Activated CD8-positive, alpha-beta memory T cell treated with anti-CD3 and anti-CD28 coated beads, Interleukin-2, amount 10 ng/mL, durations not matched to agents 7 days and 5 days (primary cell): Measurements from ENCODE around the gene DECR2. TPM values are rescaled to one million over a fixed set of nuclear protein-coding genes. Genes with fewer than 3 reads are reported as not detected.

ENCODE experiments used
- ATAC-seq: fragments of 150-1000 bp; cut with Tn5 transposase; one replicate; pipeline ENCODE4 v1.10.0; 2021; ENCODE audit warnings: moderate library complexity
- CTCF ChIA-PET: fragments of 350-600 bp; sonication (Branson Sonifier 250); formaldehyde crosslinking; loops from one replicate; lab custom pipeline; 2021; ENCODE audit warnings: antibody characterized with exemption; lab: Charles Lee
- DNase-seq: peaks from one replicate; pipeline ENCODE4 v3.0.0-alpha.2; 2020
- H3K27ac Mint-ChIP-seq: one replicate; pipeline ENCODE4 v1.8.0; 2021; ENCODE audit warnings: mild to moderate bottlenecking, mixed read lengths
- H3K27me3 Mint-ChIP-seq: one replicate; pipeline ENCODE4 v1.8.0; 2021; ENCODE audit warnings: mixed read lengths
- H3K36me3 Mint-ChIP-seq: one replicate; pipeline ENCODE4 v1.8.0; 2021; ENCODE audit warnings: mild to moderate bottlenecking, mixed read lengths
- H3K4me1 Mint-ChIP-seq: one replicate; pipeline ENCODE4 v1.8.0; 2021; ENCODE audit warnings: mixed read lengths
- H3K4me3 Mint-ChIP-seq: one replicate; pipeline ENCODE4 v1.8.0; 2021; ENCODE audit warnings: mild to moderate bottlenecking, moderate library complexity, mixed read lengths
- H3K9me3 Mint-ChIP-seq: one replicate; pipeline ENCODE4 v1.8.0; 2022; ENCODE audit warnings: low read depth, mixed read lengths
- total RNA-seq, 2 experiments: library from RNA; stranded (reverse); gene quantifications; one replicate each; pipeline ENCODE4 v1.2.3, GENCODE V29; 2021

DECR2 gene
- total RNA-seq, 2 experiments from 2014 or later = 5.9 to 6.3 TPM

DNA sequence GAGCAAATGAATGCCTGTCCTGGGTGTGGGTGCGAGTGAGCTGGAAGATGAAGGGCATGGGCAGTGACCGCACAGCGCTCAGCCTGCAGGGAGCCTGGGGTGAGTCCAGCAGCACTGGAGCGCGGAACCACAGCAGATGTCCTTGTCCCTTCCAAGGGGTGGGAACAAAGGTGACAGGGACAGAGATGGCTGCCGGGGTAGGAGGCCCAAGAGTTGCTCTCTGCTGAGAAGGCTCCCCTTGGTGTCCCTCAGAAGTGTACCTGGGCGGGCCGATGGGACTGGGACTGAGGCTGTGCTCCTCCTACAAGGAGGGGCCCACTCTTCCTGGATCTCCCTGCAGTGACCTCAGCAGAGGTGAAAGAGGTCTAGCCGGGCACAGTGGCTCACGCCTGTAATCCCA, 12.3 kb upstream of the DECR2 start:
- Mint-ChIP-seq H3K36me3 (peaks cover 6% of the 10 kb centered on the region), H3K27ac (no peak overlapping the region), H3K27me3 (no peaks in the 10 kb centered on the region), H3K4me1 (peaks cover 18% of the 10 kb centered on the region), H3K4me3 (no peak overlapping the region), H3K9me3 (peaks cover 2% of the 10 kb centered on the region)
- CTCF ChIA-PET = no interaction called here
- DNase-seq = no peak
- no peak for ATAC-seq

- ATAC-seq (peak; percentile 95), DNase-seq (peak; percentile 89)
- Mint-ChIP-seq H3K36me3 (peaks cover 6% of the 10 kb centered on the region), H3K9me3 (peaks cover 2% of the 10 kb centered on the region), H3K4me3 (no peak overlapping the region), H3K27ac (peak overlapping the region; percentile 68), H3K27me3 (peaks cover 10% of the 10 kb centered on the region), H3K4me1 (peaks cover 23% of the 10 kb centered on the region)
- CTCF ChIA-PET = interaction anchor here (0.7 to 2.2 kb wide), 4 partner anchors 10 to 1328 kb away, joined by 3 to 10 read pairs (median 4); partner anchors contain the start of genes DECR2 and RAB11FIP3
These were observed 9.8 kb upstream of the DECR2 start for GRCh38 chr16:391885-392335.

DNA sequence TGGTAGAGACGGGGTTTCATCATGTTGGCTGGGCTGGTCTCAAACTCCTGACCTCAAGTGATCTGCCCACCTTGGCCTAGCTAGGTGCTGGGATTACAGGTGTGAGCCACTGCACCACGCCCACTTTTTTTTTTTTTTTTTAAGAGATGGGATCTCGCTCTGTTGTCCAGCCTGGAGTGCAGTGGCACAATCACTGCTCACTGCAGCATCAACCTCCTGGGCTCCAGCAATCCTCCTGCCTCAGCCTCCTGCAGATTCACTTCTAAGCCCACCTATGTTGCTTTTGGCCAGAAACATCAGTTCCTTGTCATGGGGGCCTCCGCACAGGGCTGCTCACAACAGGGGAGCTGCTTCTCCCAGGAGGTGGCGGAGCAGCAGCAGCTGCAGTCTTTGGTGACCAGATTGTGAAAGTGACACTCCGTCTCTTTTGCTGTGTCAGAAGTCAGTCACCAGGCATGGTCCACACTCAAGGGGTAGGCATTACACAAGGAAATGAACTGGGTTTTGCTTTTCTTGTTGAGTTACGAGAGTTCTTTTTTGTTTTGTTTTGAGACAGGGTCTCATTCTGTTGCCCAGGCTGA, 9.1 kb upstream of the DECR2 start:
- Mint-ChIP-seq H3K9me3 (peaks cover 2% of the 10 kb centered on the region), H3K27ac (no peak overlapping the region), H3K4me3 (no peak overlapping the region), H3K36me3 (peaks cover 6% of the 10 kb centered on the region), H3K27me3 (peaks cover 10% of the 10 kb centered on the region), H3K4me1 (peaks cover 23% of the 10 kb centered on the region)
- no peak for ATAC-seq
- CTCF ChIA-PET = interaction anchor here (0.7 to 2.2 kb wide), 5 partner anchors 9 to 1327 kb away, joined by 3 to 10 read pairs (median 4); partner anchors contain the start of genes DECR2 and RAB11FIP3
- DNase-seq = no peak

GRCh38 chr16:396199-396598, 5.5 kb upstream of the DECR2 start:
- Mint-ChIP-seq H3K36me3 (peaks cover 4% of the 10 kb centered on the region), H3K4me3 (peak overlapping the region; percentile 16), H3K27ac (no peak overlapping the region), H3K9me3 (no peaks in the 10 kb centered on the region), H3K27me3 (peaks cover 17% of the 10 kb centered on the region), H3K4me1 (peaks cover 27% of the 10 kb centered on the region)
- DNase-seq (no peak), ATAC-seq (no peak)
- CTCF ChIA-PET = no interaction called here

DNA sequence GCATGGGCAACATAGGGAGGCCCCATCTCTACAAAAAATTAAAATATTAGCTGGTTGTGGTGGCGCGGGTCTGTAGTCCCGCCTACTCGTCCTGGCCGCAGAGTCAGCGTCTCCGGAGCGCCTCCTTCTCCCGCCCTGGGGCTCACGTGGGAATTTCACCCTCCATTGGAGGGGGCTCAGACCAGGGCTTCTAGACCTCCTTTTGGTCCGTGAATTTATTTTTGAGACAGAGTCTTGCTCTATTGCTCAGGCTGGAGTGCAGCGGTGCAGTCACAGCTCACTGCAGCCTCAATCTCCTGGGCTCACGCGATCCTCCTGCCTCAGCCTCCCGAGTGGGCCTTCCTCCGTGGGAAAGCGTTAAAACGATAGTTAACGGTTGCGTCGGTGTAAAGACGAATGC, 5.1 kb upstream of the DECR2 start:
- H3K36me3 Mint-ChIP-seq = peaks cover 4% of the 10 kb centered on the region
- H3K9me3 Mint-ChIP-seq = no peaks in the 10 kb centered on the region
- CTCF ChIA-PET = no interaction called here
- H3K27ac Mint-ChIP-seq = no peak overlapping the region
- H3K4me1 Mint-ChIP-seq = peaks cover 27% of the 10 kb centered on the region
- DNase-seq = no peak
- H3K27me3 Mint-ChIP-seq = peaks cover 17% of the 10 kb centered on the region
- H3K4me3 Mint-ChIP-seq = peak overlapping the region; percentile 71
- no peak for ATAC-seq

DNA sequence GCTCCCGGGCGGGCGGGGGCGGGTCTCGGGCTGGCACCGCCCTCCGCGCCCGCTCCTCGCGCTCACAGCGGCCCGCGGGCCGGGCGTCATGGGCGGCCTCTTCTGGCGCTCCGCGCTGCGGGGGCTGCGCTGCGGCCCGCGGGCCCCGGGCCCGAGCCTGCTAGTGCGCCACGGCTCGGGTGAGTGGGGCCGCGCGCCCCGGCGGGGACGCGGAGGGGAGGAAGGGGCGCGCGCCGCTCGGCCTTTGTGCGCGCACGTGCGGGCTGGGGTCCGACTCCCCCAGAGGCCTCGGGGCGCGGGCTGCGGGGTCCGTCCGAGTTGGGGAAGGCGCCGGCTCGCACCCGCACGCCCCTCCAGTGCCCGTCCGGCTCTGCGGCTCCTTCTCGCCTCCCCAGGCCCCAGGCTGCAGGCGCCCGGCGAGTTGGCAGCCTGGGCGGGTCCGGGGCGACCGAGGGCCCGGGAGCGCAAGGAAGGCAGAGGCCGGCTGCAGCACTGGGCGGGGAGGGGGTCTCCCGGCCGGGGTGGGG, 4.5 kb upstream of the DECR2 start, which contains the start of gene NME4:
Gene NME4, plus strand, starts transcription at position 65 of the 527 bp plus-strand sequence. Its CDS starts 24 bp downstream, at position 89.
- no peak for DNase-seq
- no peak for ATAC-seq
- CTCF ChIA-PET = no interaction called here
- Mint-ChIP-seq H3K4me3 (peak within 1 kb of the TSS; percentile 71), H3K27me3 (peaks cover 17% of the 10 kb centered on the region), H3K9me3 (no peaks in the 10 kb centered on the region), H3K36me3 (peaks cover under 1% of the 10 kb centered on the region), H3K4me1 (peaks cover 21% of the 10 kb centered on the region), H3K27ac (no peak within 1 kb of the TSS)

GRCh38 chr16:397736-398332, 3.9 kb upstream of the DECR2 start:
- no peak overlapping the region for H3K27ac Mint-ChIP-seq
- CTCF ChIA-PET = no interaction called here
- H3K36me3 Mint-ChIP-seq = no peaks in the 10 kb centered on the region
- ATAC-seq = no peak
- peak overlapping the region; percentile 1 for H3K4me3 Mint-ChIP-seq
- no peaks in the 10 kb centered on the region for H3K9me3 Mint-ChIP-seq
- H3K4me1 Mint-ChIP-seq = peaks cover 14% of the 10 kb centered on the region
- peaks cover 17% of the 10 kb centered on the region for H3K27me3 Mint-ChIP-seq
- no peak for DNase-seq

DNA sequence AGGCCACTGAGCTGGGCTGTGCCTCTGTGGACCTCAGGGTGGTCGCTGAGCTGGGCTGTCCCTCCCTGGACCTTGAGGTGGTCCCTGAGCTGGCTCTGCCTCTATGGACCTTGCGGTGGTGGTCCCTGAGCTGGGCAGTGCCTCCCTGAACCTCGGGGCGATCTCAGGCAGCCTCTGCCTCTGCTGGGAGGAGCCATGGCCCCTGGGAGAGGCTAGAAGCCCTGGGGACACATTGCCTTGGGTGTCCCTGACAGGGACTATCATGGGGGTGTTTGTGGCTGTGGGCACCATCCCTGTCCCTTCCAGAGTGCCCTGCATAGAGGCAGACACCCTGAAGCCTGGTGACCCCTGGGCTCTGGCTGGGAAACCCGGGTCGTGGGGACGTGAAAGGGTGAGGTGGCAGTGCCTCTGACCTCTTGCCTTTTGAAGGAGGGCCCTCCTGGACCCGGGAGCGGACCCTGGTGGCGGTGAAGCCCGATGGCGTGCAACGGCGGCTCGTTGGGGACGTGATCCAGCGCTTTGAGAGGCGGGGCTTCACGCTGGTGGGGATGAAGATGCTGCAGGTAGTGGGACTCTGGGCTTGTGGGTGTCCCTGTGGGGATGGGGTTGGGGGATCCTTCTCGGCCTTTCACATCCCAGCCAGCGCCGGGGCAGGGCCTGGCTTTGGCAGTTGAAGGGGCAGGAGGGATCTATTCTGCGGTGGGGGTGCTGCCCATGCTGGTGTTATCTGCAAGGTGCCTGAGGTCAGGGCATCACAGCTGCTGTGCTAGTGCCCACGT, 2.9 kb upstream of the DECR2 start:
- Mint-ChIP-seq H3K9me3 (no peaks in the 10 kb centered on the region), H3K4me1 (peaks cover 14% of the 10 kb centered on the region), H3K4me3 (no peak overlapping the region), H3K27ac (no peak overlapping the region), H3K27me3 (peaks cover 17% of the 10 kb centered on the region), H3K36me3 (no peaks in the 10 kb centered on the region)
- ATAC-seq (no peak), DNase-seq (no peak)
- CTCF ChIA-PET = no interaction called here

GRCh38 chr16:399340-400019, 2.2 kb upstream of the DECR2 start:
- DNase-seq = no peak
- no peak overlapping the region for H3K27ac Mint-ChIP-seq
- H3K4me3 Mint-ChIP-seq = no peak overlapping the region
- ATAC-seq = no peak
- H3K36me3 Mint-ChIP-seq = no peaks in the 10 kb centered on the region
- CTCF ChIA-PET = no interaction called here
- peaks cover 17% of the 10 kb centered on the region for H3K27me3 Mint-ChIP-seq
- H3K4me1 Mint-ChIP-seq = peaks cover 14% of the 10 kb centered on the region
- H3K9me3 Mint-ChIP-seq = no peaks in the 10 kb centered on the region

DNA sequence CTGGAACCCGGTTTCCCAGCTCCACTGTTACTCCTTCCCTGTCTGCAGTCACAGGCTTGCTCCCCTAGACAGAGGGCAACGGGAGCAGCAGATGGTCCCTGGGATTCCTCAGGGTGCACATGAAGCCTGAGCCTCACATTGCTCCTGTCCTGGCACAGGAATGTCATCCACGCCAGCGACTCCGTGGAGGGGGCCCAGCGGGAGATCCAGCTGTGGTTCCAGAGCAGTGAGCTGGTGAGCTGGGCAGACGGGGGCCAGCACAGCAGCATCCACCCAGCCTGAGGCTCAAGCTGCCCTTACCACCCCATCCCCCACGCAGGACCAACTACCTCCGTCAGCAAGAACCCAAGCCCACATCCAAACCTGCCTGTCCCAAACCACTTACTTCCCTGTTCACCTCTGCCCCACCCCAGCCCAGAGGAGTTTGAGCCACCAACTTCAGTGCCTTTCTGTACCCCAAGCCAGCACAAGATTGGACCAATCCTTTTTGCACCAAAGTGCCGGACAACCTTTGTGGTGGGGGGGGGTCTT, 1.6 kb upstream of the DECR2 start:
- no peaks in the 10 kb centered on the region for H3K36me3 Mint-ChIP-seq
- ATAC-seq (no peak), DNase-seq (no peak)
- CTCF ChIA-PET = interaction anchor here (1.2 kb wide), 1 partner anchor 293 kb away, joined by 5 read pairs; no protein-coding TSS in a partner anchor
- H3K4me3 Mint-ChIP-seq = peak overlapping the region; percentile 81
- H3K27ac Mint-ChIP-seq = no peak overlapping the region
- H3K27me3 Mint-ChIP-seq = peaks cover 17% of the 10 kb centered on the region
- H3K4me1 Mint-ChIP-seq = peaks cover 14% of the 10 kb centered on the region
- H3K9me3 Mint-ChIP-seq = no peaks in the 10 kb centered on the region

DNA sequence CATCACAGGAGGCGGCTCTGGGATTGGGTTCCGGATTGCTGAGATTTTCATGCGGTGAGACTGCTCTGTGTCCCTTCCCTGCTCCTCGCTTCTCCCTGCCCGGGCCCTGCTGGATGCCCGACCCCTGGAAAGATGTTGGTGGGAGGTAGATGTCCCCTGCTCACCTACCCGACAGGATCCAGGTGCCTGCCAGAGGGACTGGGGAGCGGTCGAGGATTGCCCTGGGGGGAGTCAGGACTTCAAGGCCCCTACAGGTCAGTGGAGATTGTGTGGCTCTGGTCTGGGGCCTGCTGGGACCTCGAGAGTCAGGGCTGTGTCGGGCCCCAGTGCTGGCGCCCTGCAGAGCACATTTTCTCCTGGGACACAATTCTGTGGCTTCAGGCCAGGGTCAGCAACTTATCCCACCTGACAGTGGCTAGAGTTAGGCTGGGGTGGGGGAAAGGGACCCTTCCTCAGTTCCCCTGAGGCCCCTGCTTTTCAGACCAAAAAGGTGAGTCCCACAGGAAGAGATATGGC, 3.3 kb downstream of the DECR2 start:
- Mint-ChIP-seq H3K4me3 (no peak overlapping the region), H3K27me3 (no peaks in the 10 kb centered on the region), H3K27ac (no peak overlapping the region), H3K9me3 (no peaks in the 10 kb centered on the region), H3K36me3 (no peaks in the 10 kb centered on the region), H3K4me1 (peaks cover 9% of the 10 kb centered on the region)
- ATAC-seq (no peak), DNase-seq (no peak)
- CTCF ChIA-PET = no interaction called here

DNA sequence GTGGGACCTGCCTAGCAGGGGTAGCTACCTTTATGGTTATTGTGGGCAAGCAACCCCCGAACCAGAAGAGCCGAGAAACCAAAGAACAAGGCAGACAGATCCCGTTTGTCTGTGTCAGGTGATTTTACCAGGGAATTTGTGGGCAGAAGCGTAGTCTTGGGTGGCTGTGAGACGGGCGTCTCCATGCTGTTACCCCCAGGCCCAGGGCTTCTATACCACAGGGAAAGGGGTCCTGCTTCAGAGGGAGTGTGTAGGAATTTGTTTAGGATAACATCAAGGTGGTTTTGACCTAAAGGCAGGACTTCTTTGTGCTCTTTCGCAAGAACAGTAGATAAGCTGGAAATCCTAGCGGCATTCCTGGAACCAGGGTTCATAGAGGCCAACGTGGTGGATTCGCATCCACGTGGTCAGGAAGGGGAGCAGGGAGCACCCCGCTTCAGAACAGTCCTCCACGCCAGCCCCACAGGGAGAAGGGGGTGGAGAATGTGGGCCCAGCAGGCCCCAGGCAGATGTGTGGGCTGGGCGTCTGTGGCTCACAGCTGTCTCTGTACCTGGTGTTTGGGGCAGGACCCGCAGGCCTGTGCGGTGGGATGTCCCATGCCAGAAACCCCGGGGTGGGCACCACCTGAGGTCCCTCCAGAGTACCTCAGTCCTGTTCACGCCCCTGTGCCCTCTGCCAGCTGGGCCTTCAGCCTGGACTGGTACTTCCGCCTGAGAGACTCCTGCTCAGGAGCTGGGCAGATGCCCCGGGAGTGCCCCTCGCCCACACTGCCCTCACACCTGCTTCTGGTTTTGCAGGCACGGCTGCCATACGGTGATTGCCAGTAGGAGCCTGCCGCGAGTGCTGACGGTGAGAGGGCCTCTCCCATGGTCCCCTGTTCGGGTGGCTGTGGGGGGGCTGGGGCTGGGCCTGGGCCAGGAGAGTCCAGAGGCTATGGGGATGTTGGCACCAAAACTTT, 4.1 kb downstream of the DECR2 start:
- peaks cover 2% of the 10 kb centered on the region for H3K4me1 Mint-ChIP-seq
- no peak for DNase-seq
- no peaks in the 10 kb centered on the region for H3K27me3 Mint-ChIP-seq
- H3K4me3 Mint-ChIP-seq = no peak overlapping the region
- no peak for ATAC-seq
- H3K27ac Mint-ChIP-seq = no peak overlapping the region
- no peaks in the 10 kb centered on the region for H3K9me3 Mint-ChIP-seq
- no peaks in the 10 kb centered on the region for H3K36me3 Mint-ChIP-seq
- CTCF ChIA-PET = interaction anchor here (0.6 kb wide), 1 partner anchor 159 kb away, joined by 4 read pairs; no protein-coding TSS in a partner anchor
